T-cell (primary cell): ENCODE measurements around the gene CRB1. TPM values are rescaled to one million over a fixed set of nuclear protein-coding genes. Genes with fewer than 3 reads are reported as not detected.

Experiments
- ATAC-seq, 4 experiments: fragments of 200-7000 bp in 3 of 4; fragments of 150-1000 bp in 1 of 4; cut with Tn5 transposase; replicated peaks in 1 of 4; 1 replicate in 3 of 4; 2 replicates in 1 of 4; pipeline ENCODE4 v1.10.0; 2021; ENCODE audit warnings: moderate library complexity in 3 of 4, mild to moderate bottlenecking in 2 of 4, moderate number of reproducible peaks in 1 of 4
- CTCF ChIA-PET, 2 donors: fragments of 300-600 bp; sonication (Branson Sonifier 250); formaldehyde crosslinking; loops; one replicate each; lab custom pipeline; 2022; ENCODE audit warnings: antibody characterized with exemption in 2 of 2; lab: Charles Lee
- POLR2A ChIA-PET, 2 donors: fragments of 300-600 bp; sonication (Branson Sonifier 250); formaldehyde crosslinking; loops; one replicate each; lab custom pipeline; 2022; ENCODE audit warnings: antibody characterized with exemption in 2 of 2; lab: Charles Lee
- DNase-seq, 35 experiments: peaks; one replicate each; pipeline versions ENCODE4 v3.0.0 to v3.0.0-alpha.2; 2013 to 2023
- H3K27ac ChIP-seq: one replicate; pipeline ENCODE4 v1.5.1; 2013; ENCODE audit warnings: low read length
- H3K27me3 ChIP-seq, 2 experiments: replicated peaks in 1 of 2; 1 replicate in 1 of 2; 2 replicates in 1 of 2; pipeline versions ENCODE4 v1.6.1 to v1.7.0; 2013; ENCODE audit warnings: low read length in 1 of 2, mixed read lengths in 1 of 2; ENCODE audit not compliant: control insufficient read depth in 2 of 2, insufficient read depth in 2 of 2; ENCODE audit errors: extremely low read depth in 1 of 2
- H3K36me3 ChIP-seq, 2 donors: 1 replicate in 1 of 2; 2 replicates in 1 of 2; pipeline versions ENCODE4 v1.6.1 to v1.7.0; 2013; ENCODE audit warnings: low read length in 1 of 2; ENCODE audit not compliant: control insufficient read depth in 2 of 2, insufficient read depth in 1 of 2; ENCODE audit errors: extremely low read depth in 1 of 2
- H3K4me1 ChIP-seq, 2 experiments: 1 replicate in 1 of 2; 2 replicates in 1 of 2; pipeline versions ENCODE4 v1.6.1 to v1.7.0; 2013; ENCODE audit warnings: low read length in 2 of 2, mixed read lengths in 1 of 2; ENCODE audit not compliant: insufficient read depth in 2 of 2, control insufficient read depth in 1 of 2; ENCODE audit errors: extremely low read depth in 1 of 2
- H3K4me3 ChIP-seq, 2 donors: 1 replicate in 1 of 2; 2 replicates in 1 of 2; pipeline versions ENCODE4 v1.5.1 to v1.7.0; 2013; ENCODE audit warnings: mild to moderate bottlenecking in 2 of 2, low read length in 1 of 2, moderate library complexity in 1 of 2; ENCODE audit not compliant: control insufficient read depth in 1 of 2; ENCODE audit errors: extremely low read depth in 1 of 2
- H3K9me3 ChIP-seq: 2 replicates; pipeline ENCODE4 v1.7.0; 2013
- H3K27ac Mint-ChIP-seq, 2 donors: one replicate each; pipeline ENCODE4 v1.8.0; 2020 to 2021; ENCODE audit warnings: mild to moderate bottlenecking in 2 of 2, mixed read lengths in 2 of 2
- H3K27me3 Mint-ChIP-seq, 2 donors: one replicate each; pipeline ENCODE4 v1.8.0; 2021 to 2022; ENCODE audit warnings: mixed read lengths in 2 of 2
- H3K36me3 Mint-ChIP-seq: one replicate; pipeline ENCODE4 v1.8.0; 2021; ENCODE audit warnings: mixed read lengths
- H3K4me1 Mint-ChIP-seq, 3 donors: one replicate each; pipeline ENCODE4 v1.8.0; 2020 to 2022; ENCODE audit warnings: mixed read lengths in 3 of 3, mild to moderate bottlenecking in 1 of 3
- H3K4me3 Mint-ChIP-seq, 3 donors: one replicate each; pipeline ENCODE4 v1.8.0; 2020 to 2022; ENCODE audit warnings: mild to moderate bottlenecking in 3 of 3, mixed read lengths in 3 of 3, moderate library complexity in 3 of 3
- H3K9me3 Mint-ChIP-seq, 3 donors: one replicate each; pipeline ENCODE4 v1.8.0; 2020 to 2022; ENCODE audit warnings: mixed read lengths in 3 of 3
- WGBS: methylation state at CpG from one replicate; pipeline ENCODE4 v1.1.5; 2013; ENCODE audit warnings: missing lambda C conversion rate; ENCODE audit not compliant: insufficient coverage; 5-methylcytosine and 5-hydroxymethylcytosine counted together
- total RNA-seq, 35 experiments: library from RNA in 6 of 35; stranded (reverse) in 6 of 35; fragments of 120-200 nt in 1 of 35; gene quantifications; one replicate each; pipeline versions ENCODE4 v1.2.1 to v1.2.4 and lab custom pipeline; 2013 to 2026

The CRB1 gene
- total RNA-seq, 5 donors from 2014 or later (not counting 1 experiment from before 2014, with no cell fraction given): 0.09 to 0.47 (median 0.33) TPM

DNA sequence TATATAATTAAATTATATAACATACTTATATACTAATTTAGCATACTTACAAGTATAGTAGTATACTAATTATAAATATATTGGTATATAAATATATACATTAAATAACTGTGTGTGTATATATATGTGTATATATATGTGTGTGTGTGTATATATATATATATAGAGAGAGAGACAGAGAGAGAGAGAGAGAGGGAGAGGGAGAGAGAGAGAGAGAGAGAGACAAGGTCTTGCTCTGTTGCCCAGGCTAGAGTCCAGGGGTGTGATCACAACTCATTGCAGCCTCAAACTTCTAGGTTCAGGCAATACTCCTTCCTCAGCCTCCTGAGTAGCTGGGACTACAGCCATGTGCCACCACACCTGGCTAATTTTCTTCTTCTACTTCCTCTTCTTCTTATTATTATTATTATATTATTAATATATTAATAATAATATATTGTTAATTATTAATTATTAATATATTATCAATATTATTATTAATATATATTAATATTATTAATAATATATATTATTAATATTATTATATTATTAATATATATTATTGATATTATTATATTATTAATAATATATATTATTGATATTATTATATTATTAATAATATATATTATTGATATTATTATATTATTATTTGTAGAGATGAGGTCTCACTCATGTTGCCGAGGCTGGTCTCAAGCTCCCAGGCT is 185.5 kb downstream of the CRB1 start:
- Histone ChIP-seq H3K9me3 (no peaks in the 10 kb centered on the region), H3K4me3 (no peak overlapping the region), H3K4me1 (no peaks in the 10 kb centered on the region), H3K27ac (no peak overlapping the region), H3K27me3 (no peaks in the 10 kb centered on the region), H3K36me3 (no peaks in the 10 kb centered on the region)
- Mint-ChIP-seq H3K36me3 (no peaks in the 10 kb centered on the region), H3K4me1 (peaks cover 0 to 2% (median under 1%) of the 10 kb centered on the region in 3 donors), H3K27ac (no peak overlapping the region), H3K9me3 (no peaks in the 10 kb centered on the region), H3K4me3 (no peak overlapping the region), H3K27me3 (peaks cover 5 to 7% of the 10 kb centered on the region in 2 donors)
- ChIA-PET POLR2A (interaction anchor here in 1 of 2 donors (0.6 kb wide), 2 partner anchors 20 to 41 kb away, joined by 3 to 4 read pairs; no protein-coding TSS in a partner anchor), CTCF (no interaction called here)
- no peak for ATAC-seq
- no peak for DNase-seq
- no CpG with 5 or more reads among the region's 1 CpG for WGBS

- H3K9me3 Mint-ChIP-seq: no peaks in the 10 kb centered on the region
- H3K27me3 Mint-ChIP-seq: no peaks in the 10 kb centered on the region
- H3K4me1 Mint-ChIP-seq: no peaks in the 10 kb centered on the region
- no peak overlapping the region for H3K27ac Mint-ChIP-seq
- Histone ChIP-seq H3K9me3 (no peaks in the 10 kb centered on the region), H3K4me1 (no peaks in the 10 kb centered on the region), H3K27me3 (no peaks in the 10 kb centered on the region), H3K4me3 (no peak overlapping the region), H3K27ac (no peak overlapping the region), H3K36me3 (no peaks in the 10 kb centered on the region)
- ATAC-seq (no peak), DNase-seq (no peak)
- ChIA-PET POLR2A (no interaction called here), CTCF (no interaction called here)
- H3K4me3 Mint-ChIP-seq: no peak overlapping the region
- WGBS: no CpG with 5 or more reads among the region's 5 CpGs
- no peaks in the 10 kb centered on the region for H3K36me3 Mint-ChIP-seq
Measured at GRCh38 chr1:197462539-197462938, 194.5 kb downstream of the CRB1 start.

GRCh38 chr1:197463142-197463541 is 195.1 kb downstream of the CRB1 start:
- ChIA-PET POLR2A (no interaction called here), CTCF (no interaction called here)
- Histone ChIP-seq H3K4me1 (no peaks in the 10 kb centered on the region), H3K9me3 (no peaks in the 10 kb centered on the region), H3K36me3 (no peaks in the 10 kb centered on the region), H3K4me3 (no peak overlapping the region), H3K27ac (no peak overlapping the region), H3K27me3 (no peaks in the 10 kb centered on the region)
- H3K4me1 Mint-ChIP-seq: no peaks in the 10 kb centered on the region
- no peak overlapping the region for H3K4me3 Mint-ChIP-seq
- no peak for DNase-seq
- no peaks in the 10 kb centered on the region for H3K27me3 Mint-ChIP-seq
- no peaks in the 10 kb centered on the region for H3K9me3 Mint-ChIP-seq
- H3K27ac Mint-ChIP-seq: no peak overlapping the region
- no peak for ATAC-seq
- no peaks in the 10 kb centered on the region for H3K36me3 Mint-ChIP-seq

DNA sequence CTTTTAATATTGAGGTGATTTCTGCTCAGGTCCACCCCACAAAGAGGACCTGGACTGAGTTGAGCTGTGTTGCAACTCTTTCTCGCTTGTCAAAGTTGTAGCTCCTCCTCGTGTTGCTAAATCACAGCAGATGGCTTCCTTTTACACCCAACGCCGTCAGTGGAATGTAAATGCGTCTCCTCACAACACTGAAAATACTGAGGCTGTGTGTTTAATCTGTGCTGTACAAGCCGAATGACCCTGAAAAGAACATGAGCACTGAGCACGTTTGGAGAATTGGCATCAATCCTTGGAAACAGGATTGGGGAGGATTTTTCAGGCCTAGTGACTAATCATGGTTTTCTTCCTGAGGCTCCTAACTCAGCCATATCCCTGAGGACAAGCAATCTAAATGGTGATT is 196.0 kb downstream of the CRB1 start:
- DNase-seq (no peak), ATAC-seq (no peak)
- H3K27ac ChIP-seq: no peak overlapping the region
- Mint-ChIP-seq H3K4me1 (no peaks in the 10 kb centered on the region), H3K27ac (no peak overlapping the region), H3K9me3 (no peaks in the 10 kb centered on the region), H3K4me3 (no peak overlapping the region), H3K36me3 (no peaks in the 10 kb centered on the region), H3K27me3 (peaks cover 0 to 6% of the 10 kb centered on the region in 2 donors)
- H3K36me3 ChIP-seq: no peaks in the 10 kb centered on the region
- 83% methylated on average over 4 of the region's 7 CpGs for WGBS
- ChIA-PET CTCF (no interaction called here), POLR2A (no interaction called here)
- no peaks in the 10 kb centered on the region for H3K27me3 ChIP-seq
- no peaks in the 10 kb centered on the region for H3K4me1 ChIP-seq
- H3K9me3 ChIP-seq: no peaks in the 10 kb centered on the region
- no peak overlapping the region for H3K4me3 ChIP-seq

DNA sequence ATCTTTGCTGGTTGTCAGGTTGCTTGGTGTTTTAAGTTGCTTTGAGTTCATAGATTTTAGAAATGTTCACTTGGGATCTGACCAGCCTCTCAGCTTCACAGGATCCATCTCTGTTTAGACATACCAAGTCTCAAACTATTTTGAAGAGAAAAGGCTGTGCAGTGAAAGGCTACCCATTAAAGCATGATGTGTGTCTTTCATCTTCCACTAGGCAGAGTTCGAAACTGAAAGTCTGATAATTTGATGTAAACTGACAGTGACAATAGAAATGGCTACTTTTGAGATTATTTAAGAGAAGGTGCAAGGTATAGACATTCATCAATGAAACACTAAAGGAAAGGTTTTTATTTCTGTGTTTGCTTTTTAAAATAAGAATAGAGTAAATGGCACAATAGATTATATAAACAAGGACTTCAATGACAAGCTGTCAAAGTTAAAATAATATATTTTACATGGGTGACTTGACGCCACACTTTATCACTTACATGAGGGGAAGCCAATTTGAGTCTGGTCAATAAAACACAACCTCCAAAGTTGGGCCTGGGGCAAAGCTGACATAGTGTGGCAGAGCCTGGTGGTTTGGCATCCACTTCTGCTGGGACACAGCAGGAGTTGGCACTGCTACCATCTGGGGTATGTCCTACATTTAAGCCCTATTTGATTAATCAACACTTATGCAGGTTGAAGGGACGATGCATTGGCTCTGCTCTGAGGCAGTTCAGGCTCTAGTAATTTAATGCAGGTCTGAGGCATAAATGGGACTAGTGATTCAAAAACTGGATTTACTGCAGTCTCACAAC is 197.7 kb downstream of the CRB1 start:
- 100% methylated on average over 1 of the region's 3 CpGs for WGBS

GRCh38 chr1:197466813-197467212 is 198.8 kb downstream of the CRB1 start:
- ATAC-seq (no peak), DNase-seq (no peak)
- peaks cover 4 to 6% (median 4%) of the 10 kb centered on the region in 3 donors for H3K4me1 Mint-ChIP-seq
- Histone ChIP-seq H3K4me1 (no peaks in the 10 kb centered on the region), H3K27ac (no peak overlapping the region), H3K27me3 (no peaks in the 10 kb centered on the region), H3K4me3 (no peak overlapping the region), H3K36me3 (no peaks in the 10 kb centered on the region), H3K9me3 (no peaks in the 10 kb centered on the region)
- H3K36me3 Mint-ChIP-seq: no peaks in the 10 kb centered on the region
- H3K4me3 Mint-ChIP-seq: no peak overlapping the region
- WGBS: 56% methylated on average over 3 of the region's 3 CpGs
- no peak overlapping the region for H3K27ac Mint-ChIP-seq
- ChIA-PET CTCF (no interaction called here), POLR2A (no interaction called here)
- no peaks in the 10 kb centered on the region for H3K9me3 Mint-ChIP-seq
- H3K27me3 Mint-ChIP-seq: peaks cover 0 to 6% of the 10 kb centered on the region in 2 donors

More for the DNA sequence above, 197.7 kb downstream of the CRB1 start:
- no peaks in the 10 kb centered on the region for H3K9me3 ChIP-seq
- ChIA-PET POLR2A (no interaction called here), CTCF (no interaction called here)
- H3K27ac Mint-ChIP-seq: no peak overlapping the region
- H3K36me3 ChIP-seq: no peaks in the 10 kb centered on the region
- no peaks in the 10 kb centered on the region for H3K36me3 Mint-ChIP-seq
- peaks cover 0 to 6% of the 10 kb centered on the region in 2 donors for H3K27me3 Mint-ChIP-seq
- no peak overlapping the region for H3K27ac ChIP-seq
- DNase-seq (no peak), ATAC-seq (no peak)
- no peaks in the 10 kb centered on the region for H3K9me3 Mint-ChIP-seq
- H3K4me3 ChIP-seq: no peak overlapping the region
- peaks cover 4 to 6% (median 4%) of the 10 kb centered on the region in 3 donors for H3K4me1 Mint-ChIP-seq
- H3K4me3 Mint-ChIP-seq: no peak overlapping the region
- H3K4me1 ChIP-seq: no peaks in the 10 kb centered on the region
- no peaks in the 10 kb centered on the region for H3K27me3 ChIP-seq
